ENCODE data around the gene FAM110D. TPM values are rescaled to one million over a fixed set of nuclear protein-coding genes. Genes with fewer than 3 reads are reported as not detected.

FAM110D gene
- total and polyA plus RNA-seq, 2 experiments from 2014 or later: 0.24 to 0.39 TPM

- TF ChIP-seq REST (IDR thresholded peaks at IDR 0.05; ENCODE audit: unreplicated experiment) (no peak), POLR2AphosphoS5 (IDR thresholded peaks at IDR 0.05; ENCODE audit: low read depth) (no peak), STAT1 (IDR thresholded peaks at IDR 0.05; ENCODE audit: unreplicated experiment) (no peak), EZH2phosphoT487 (IDR thresholded peaks at IDR 0.05; ENCODE audit: unreplicated experiment) (no peak), NANOG (IDR thresholded peaks at IDR 0.05; ENCODE audit: borderline replicate concordance) (no peak), CREB1 (CRISPR knock-in tag; IDR thresholded peaks at IDR 0.05; ENCODE audit: low read depth) (no peak), ZNF114 (CRISPR knock-in tag; IDR thresholded peaks at IDR 0.05) (no peak), ZNF331 (CRISPR knock-in tag; IDR thresholded peaks at IDR 0.05; ENCODE audit: low read depth) (no peak), ETS1 (IDR thresholded peaks at IDR 0.05) (no peak), CTCF (conservative IDR thresholded peaks at IDR 0.05; ENCODE audit: low read depth in 2 of 2) (no peak)
Measured at GRCh38 chr1:26138974-26139558, 19.8 kb upstream of the FAM110D start (continued).

- H3K36me3 ChIP-seq (ENCODE audit: insufficient read depth): no peaks in the 10 kb centered on the region
- H3F3A ChIP-seq (replicated peaks; ENCODE audit: low read depth): no peaks in the 10 kb centered on the region
- no peaks in the 10 kb centered on the region for H4K20me1 ChIP-seq (replicated peaks; ENCODE audit: insufficient read depth)
- ATAC-seq: no peak
- Mint-ChIP-seq H3K4me1 (peaks cover 4% of the 10 kb centered on the region; the same call in 1 of the 3 replicates), H3K27me3 (ENCODE audit: insufficient read depth, low read depth, poor library complexity) (peaks cover 17% of the 10 kb centered on the region), H3K36me3 (ENCODE audit: low read depth) (no peaks in the 10 kb centered on the region), H3K9me3 (no peaks in the 10 kb centered on the region), H3K4me3 (no peak overlapping the region), H3K27ac (no peak overlapping the region)
- H3K79me2 ChIP-seq (replicated peaks; ENCODE audit: insufficient read depth): no peaks in the 10 kb centered on the region
- H3K4me3 ChIP-seq: no peak overlapping the region
- H2AFZ ChIP-seq: no peak overlapping the region
- peaks cover 21% of the 10 kb centered on the region for H3K27me3 ChIP-seq (ENCODE audit: insufficient read depth)
- DNase-seq (ENCODE audit: low spot score): no peak
- H3K27ac ChIP-seq (ENCODE audit: low read depth): no peak overlapping the region
- H3K4me2 ChIP-seq: no peak overlapping the region
- H3K9me2 ChIP-seq (ENCODE audit: insufficient read depth): no peaks in the 10 kb centered on the region
- H3K4me1 ChIP-seq (ENCODE audit: insufficient read depth): no peaks in the 10 kb centered on the region
- no peak for TF ChIP-seq JUNB (IDR thresholded peaks at IDR 0.05; ENCODE audit: unreplicated experiment)
- no peak for TF ChIP-seq ZNF331 (CRISPR knock-in tag; IDR thresholded peaks at IDR 0.05; ENCODE audit: low read depth)
- no peak for TF ChIP-seq ZNF114 (CRISPR knock-in tag; IDR thresholded peaks at IDR 0.05)
- TF ChIP-seq CREB1 (CRISPR knock-in tag; IDR thresholded peaks at IDR 0.05; ENCODE audit: low read depth): no peak
- TF ChIP-seq EZH2 (IDR thresholded peaks at IDR 0.05; ENCODE audit: low read depth, unreplicated experiment): no peak
- TF ChIP-seq NANOG (IDR thresholded peaks at IDR 0.05; ENCODE audit: borderline replicate concordance): no peak
- no peak for TF ChIP-seq ZNF462 (CRISPR knock-in tag; IDR thresholded peaks at IDR 0.05)
Measured at GRCh38 chr1:26142159-26142558, 16.7 kb upstream of the FAM110D start.
